Measurements from ENCODE around the gene APOBEC2.

DNA sequence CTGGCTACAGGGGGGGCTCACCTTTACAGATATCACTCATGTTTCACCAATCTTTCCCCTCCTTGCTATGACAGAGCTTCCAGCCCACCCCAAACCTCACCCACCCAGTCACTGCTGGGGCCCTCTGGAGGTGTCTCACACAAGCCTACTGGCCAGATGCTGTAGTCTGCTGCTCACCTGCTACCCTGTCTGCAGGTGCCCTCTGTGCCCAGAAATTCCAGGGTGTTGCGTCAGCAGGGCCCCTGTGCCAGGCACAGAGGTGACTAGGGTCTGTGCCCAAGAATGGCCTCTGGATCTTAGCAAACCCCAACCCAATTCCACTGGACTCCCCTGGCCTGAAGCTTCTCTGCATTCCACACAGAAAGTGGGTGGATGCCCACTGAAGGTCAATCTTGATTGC is 35.3 kb upstream of the APOBEC2 start:
- TF ChIP-seq TEAD3 (CRISPR knock-in tag; optimal IDR thresholded peaks at IDR 0.05; ENCODE audit: borderline replicate concordance) (no peak), EZH2 (conservative IDR thresholded peaks at IDR 0.05; ENCODE audit: low read depth, low read length) (no peak), CC2D1A (CRISPR knock-in tag; IDR thresholded peaks at IDR 0.05) (no peak), RFX1 (IDR thresholded peaks at IDR 0.05) (no peak), JUND (CRISPR knock-in tag; IDR thresholded peaks at IDR 0.05) (no peak), RBM39 (IDR thresholded peaks at IDR 0.05; ENCODE audit: low read depth, low read length, poor library complexity, severe bottlenecking) (no peak), POLR2AphosphoS5 (IDR thresholded peaks at IDR 0.05; ENCODE audit: low read depth, low read length) (no peak)
- TF ChIP-seq, protein P1, sequence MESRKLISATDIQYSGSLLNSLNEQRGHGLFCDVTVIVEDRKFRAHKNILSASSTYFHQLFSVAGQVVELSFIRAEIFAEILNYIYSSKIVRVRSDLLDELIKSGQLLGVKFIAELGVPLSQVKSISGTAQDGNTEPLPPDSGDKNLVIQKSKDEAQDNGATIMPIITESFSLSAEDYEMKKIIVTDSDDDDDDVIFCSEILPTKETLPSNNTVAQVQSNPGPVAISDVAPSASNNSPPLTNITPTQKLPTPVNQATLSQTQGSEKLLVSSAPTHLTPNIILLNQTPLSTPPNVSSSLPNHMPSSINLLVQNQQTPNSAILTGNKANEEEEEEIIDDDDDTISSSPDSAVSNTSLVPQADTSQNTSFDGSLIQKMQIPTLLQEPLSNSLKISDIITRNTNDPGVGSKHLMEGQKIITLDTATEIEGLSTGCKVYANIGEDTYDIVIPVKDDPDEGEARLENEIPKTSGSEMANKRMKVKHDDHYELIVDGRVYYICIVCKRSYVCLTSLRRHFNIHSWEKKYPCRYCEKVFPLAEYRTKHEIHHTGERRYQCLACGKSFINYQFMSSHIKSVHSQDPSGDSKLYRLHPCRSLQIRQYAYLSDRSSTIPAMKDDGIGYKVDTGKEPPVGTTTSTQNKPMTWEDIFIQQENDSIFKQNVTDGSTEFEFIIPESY (CRISPR knock-in tag; IDR thresholded peaks at IDR 0.05), result no peak
- TF ChIP-seq, protein P2, sequence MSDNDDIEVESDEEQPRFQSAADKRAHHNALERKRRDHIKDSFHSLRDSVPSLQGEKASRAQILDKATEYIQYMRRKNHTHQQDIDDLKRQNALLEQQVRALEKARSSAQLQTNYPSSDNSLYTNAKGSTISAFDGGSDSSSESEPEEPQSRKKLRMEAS (IDR thresholded peaks at IDR 0.05), result no peak
- TF ChIP-seq, protein P3, sequence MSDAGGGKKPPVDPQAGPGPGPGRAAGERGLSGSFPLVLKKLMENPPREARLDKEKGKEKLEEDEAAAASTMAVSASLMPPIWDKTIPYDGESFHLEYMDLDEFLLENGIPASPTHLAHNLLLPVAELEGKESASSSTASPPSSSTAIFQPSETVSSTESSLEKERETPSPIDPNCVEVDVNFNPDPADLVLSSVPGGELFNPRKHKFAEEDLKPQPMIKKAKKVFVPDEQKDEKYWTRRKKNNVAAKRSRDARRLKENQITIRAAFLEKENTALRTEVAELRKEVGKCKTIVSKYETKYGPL (CRISPR knock-in tag; IDR thresholded peaks at IDR 0.05), result no peak
- TF ChIP-seq, protein P4, sequence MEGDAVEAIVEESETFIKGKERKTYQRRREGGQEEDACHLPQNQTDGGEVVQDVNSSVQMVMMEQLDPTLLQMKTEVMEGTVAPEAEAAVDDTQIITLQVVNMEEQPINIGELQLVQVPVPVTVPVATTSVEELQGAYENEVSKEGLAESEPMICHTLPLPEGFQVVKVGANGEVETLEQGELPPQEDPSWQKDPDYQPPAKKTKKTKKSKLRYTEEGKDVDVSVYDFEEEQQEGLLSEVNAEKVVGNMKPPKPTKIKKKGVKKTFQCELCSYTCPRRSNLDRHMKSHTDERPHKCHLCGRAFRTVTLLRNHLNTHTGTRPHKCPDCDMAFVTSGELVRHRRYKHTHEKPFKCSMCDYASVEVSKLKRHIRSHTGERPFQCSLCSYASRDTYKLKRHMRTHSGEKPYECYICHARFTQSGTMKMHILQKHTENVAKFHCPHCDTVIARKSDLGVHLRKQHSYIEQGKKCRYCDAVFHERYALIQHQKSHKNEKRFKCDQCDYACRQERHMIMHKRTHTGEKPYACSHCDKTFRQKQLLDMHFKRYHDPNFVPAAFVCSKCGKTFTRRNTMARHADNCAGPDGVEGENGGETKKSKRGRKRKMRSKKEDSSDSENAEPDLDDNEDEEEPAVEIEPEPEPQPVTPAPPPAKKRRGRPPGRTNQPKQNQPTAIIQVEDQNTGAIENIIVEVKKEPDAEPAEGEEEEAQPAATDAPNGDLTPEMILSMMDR (CRISPR knock-in tag; IDR thresholded peaks at IDR 0.05), result no peak
